Mesothelial cell of epicardium (in vitro differentiated cells): ENCODE measurements around the gene AUTS2. TPM values are rescaled to one million over a fixed set of nuclear protein-coding genes. Genes with fewer than 3 reads are reported as not detected.
A peak's percentile ranks its signal among the peaks of the same experiment; 100 is the strongest.

Experiments
- DNase-seq, 2 experiments: peaks; one replicate each; pipeline ENCODE4 v3.0.0; 2021; ENCODE audit warnings: low spot score in 2 of 2; ENCODE audit not compliant: unreplicated experiment in 2 of 2
- H3K27ac Mint-ChIP-seq: 2 replicates; pipeline ENCODE4 v1.8.0; 2021; ENCODE audit warnings: mixed read lengths
- H3K27me3 Mint-ChIP-seq: 2 replicates; pipeline ENCODE4 v1.8.0; 2021; ENCODE audit warnings: low read depth, mixed read lengths
- H3K36me3 Mint-ChIP-seq: 2 replicates; pipeline ENCODE4 v1.8.0; 2021; ENCODE audit warnings: mixed read lengths
- H3K4me1 Mint-ChIP-seq: 2 replicates; pipeline ENCODE4 v1.8.0; 2021; ENCODE audit warnings: mixed read lengths
- H3K4me3 Mint-ChIP-seq: 2 replicates; pipeline ENCODE4 v1.8.0; 2021; ENCODE audit warnings: mild to moderate bottlenecking, moderate library complexity, mixed read lengths
- H3K9me3 Mint-ChIP-seq: 2 replicates; pipeline ENCODE4 v1.8.0; 2021; ENCODE audit warnings: mixed read lengths
- CTCF ChIP-seq: fragments of 200-600 bp; sonication (generic); IDR thresholded peaks from one replicate; pipeline ENCODE4 v1.5.0; 2021; ENCODE audit warnings: antibody characterized with exemption; ENCODE audit not compliant: unreplicated experiment
- total RNA-seq: library from RNA; stranded (reverse); gene quantifications from 3 replicates; pipeline ENCODE4 v1.2.1, GENCODE V29; 2021

Gene AUTS2
- total RNA-seq, 1 donor from 2014 or later: 135 TPM

GRCh38 chr7:69654381-69654780 is 56.1 kb downstream of the AUTS2 start:
- Mint-ChIP-seq H3K4me1 (peaks cover 57% of the 10 kb centered on the region), H3K27me3 (no peaks in the 10 kb centered on the region), H3K36me3 (no peaks in the 10 kb centered on the region), H3K27ac (no peak overlapping the region), H3K9me3 (no peaks in the 10 kb centered on the region), H3K4me3 (no peak overlapping the region)
- DNase-seq: no peak
- TF ChIP-seq CTCF: no peak

GRCh38 chr7:69654849-69655707 is 56.8 kb downstream of the AUTS2 start:
- DNase-seq: no peak
- Mint-ChIP-seq H3K9me3 (no peaks in the 10 kb centered on the region), H3K27me3 (no peaks in the 10 kb centered on the region), H3K4me3 (no peak overlapping the region), H3K27ac (no peak overlapping the region), H3K4me1 (peaks cover 63% of the 10 kb centered on the region), H3K36me3 (no peaks in the 10 kb centered on the region)
- no peak for TF ChIP-seq CTCF

GRCh38 chr7:69656077-69656476 is 57.8 kb downstream of the AUTS2 start:
- H3K4me1 Mint-ChIP-seq: peaks cover 65% of the 10 kb centered on the region
- no peak overlapping the region for H3K4me3 Mint-ChIP-seq
- DNase-seq: no peak
- no peaks in the 10 kb centered on the region for H3K36me3 Mint-ChIP-seq
- H3K27ac Mint-ChIP-seq: no peak overlapping the region
- no peaks in the 10 kb centered on the region for H3K27me3 Mint-ChIP-seq
- no peaks in the 10 kb centered on the region for H3K9me3 Mint-ChIP-seq
- TF ChIP-seq CTCF: no peak

- peaks cover 66% of the 10 kb centered on the region for H3K4me1 Mint-ChIP-seq
- no peaks in the 10 kb centered on the region for H3K9me3 Mint-ChIP-seq
- H3K4me3 Mint-ChIP-seq: no peak overlapping the region
- H3K27ac Mint-ChIP-seq: peak overlapping the region; percentile 23
- DNase-seq: no peak
- H3K36me3 Mint-ChIP-seq: no peaks in the 10 kb centered on the region
- H3K27me3 Mint-ChIP-seq: no peaks in the 10 kb centered on the region
- no peak for TF ChIP-seq CTCF
Measured at GRCh38 chr7:69656890-69657289, 58.6 kb downstream of the AUTS2 start.

GRCh38 chr7:69657331-69657730 is 59.1 kb downstream of the AUTS2 start:
- no peak overlapping the region for H3K27ac Mint-ChIP-seq
- H3K36me3 Mint-ChIP-seq: no peaks in the 10 kb centered on the region
- H3K4me1 Mint-ChIP-seq: peaks cover 70% of the 10 kb centered on the region
- no peaks in the 10 kb centered on the region for H3K9me3 Mint-ChIP-seq
- no peak for TF ChIP-seq CTCF
- H3K27me3 Mint-ChIP-seq: no peaks in the 10 kb centered on the region
- H3K4me3 Mint-ChIP-seq: no peak overlapping the region
- DNase-seq: no peak
